Fibroblast of skin of abdomen (primary cell): ENCODE results near the gene FAM219A.
"Not testable (repeated sequence)": the region's sequence is repeated elsewhere in the genome, so short reads cannot be mapped to it uniquely, and the experiment has no call there.

Experiments
- DNase-seq: peaks from one replicate; pipeline ENCODE4 v3.0.0-alpha.2; 2013

Gene FAM219A

GRCh38 chr9:34482746-34483145 lies 24.4 kb upstream of the FAM219A start:
- DNase-seq = not testable (repeated sequence)

GRCh38 chr9:34481620-34482019 lies 23.2 kb upstream of the FAM219A start:
- not testable (repeated sequence) for DNase-seq

GRCh38 chr9:34479431-34479866 lies 21.1 kb upstream of the FAM219A start:
- DNase-seq = no peak

DNA sequence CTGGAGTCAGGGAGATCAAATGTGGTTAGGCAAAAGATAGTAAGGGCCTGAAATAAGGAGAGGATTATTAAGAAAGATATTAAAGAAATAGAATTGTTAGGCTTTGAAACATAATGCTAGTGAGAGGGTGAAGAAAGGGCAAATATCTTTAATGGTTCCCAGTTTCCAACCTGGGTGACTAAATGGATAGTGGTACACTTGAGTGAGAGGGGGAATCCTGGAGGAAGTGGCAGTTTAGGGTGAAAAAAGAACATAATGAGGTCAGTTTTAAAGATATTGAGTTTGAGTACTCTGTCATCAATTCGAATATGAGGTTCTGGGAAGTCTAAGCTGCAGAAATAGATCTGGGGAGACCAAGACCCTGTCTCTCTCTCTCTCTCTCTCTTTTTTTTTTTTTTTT lies 19.2 kb upstream of the FAM219A start:
- no peak for DNase-seq

GRCh38 chr9:34475097-34475496 lies 16.7 kb upstream of the FAM219A start:
- DNase-seq = no peak

GRCh38 chr9:34465468-34465867 lies 7.1 kb upstream of the FAM219A start:
- DNase-seq = no peak

DNA sequence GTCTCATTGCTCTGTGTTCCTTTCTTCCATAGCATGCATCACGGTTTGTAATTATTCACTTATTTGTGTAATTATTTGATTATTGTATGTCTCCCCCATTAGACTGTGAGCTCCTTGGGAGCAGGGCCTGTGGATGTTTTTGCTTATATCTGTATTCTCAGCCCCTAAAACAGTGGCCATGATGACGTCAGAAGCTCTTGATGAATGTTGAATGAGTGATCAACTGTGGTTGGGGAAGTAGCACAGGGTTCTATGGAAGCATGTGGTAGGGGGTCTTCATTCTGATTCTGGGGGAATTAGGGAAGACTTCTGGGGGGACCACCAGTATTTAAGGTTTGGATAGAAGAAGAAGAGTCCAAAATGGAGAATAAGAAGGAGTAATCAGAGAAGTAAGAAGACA lies 6.2 kb upstream of the FAM219A start:
- DNase-seq = no peak

- DNase-seq = no peak
Measured at GRCh38 chr9:34463901-34464232, 5.5 kb upstream of the FAM219A start.

- DNase-seq = peak; percentile 74
Measured at GRCh38 chr9:34463098-34463900, 4.9 kb upstream of the FAM219A start.

DNA sequence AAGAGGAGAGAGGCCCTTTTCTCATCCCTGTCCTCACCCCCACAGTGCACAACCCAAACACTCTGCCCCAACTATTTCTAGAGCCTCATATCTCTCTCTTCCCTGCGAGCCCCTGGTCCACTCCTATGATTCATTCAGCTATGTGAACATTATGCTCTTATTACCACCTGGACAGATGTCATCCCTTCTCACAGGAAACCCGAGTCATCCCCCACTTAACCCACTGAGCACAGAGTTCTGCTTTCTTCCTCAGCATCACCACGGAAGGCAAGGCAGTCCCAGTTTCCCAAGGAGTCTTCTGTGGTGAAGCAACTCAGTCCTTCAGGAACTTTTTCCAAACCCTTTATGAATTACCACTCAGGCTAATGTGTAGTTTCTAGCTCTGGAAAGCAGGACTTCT lies 1.6 kb upstream of the FAM219A start:
- DNase-seq = peak; percentile 26

DNA sequence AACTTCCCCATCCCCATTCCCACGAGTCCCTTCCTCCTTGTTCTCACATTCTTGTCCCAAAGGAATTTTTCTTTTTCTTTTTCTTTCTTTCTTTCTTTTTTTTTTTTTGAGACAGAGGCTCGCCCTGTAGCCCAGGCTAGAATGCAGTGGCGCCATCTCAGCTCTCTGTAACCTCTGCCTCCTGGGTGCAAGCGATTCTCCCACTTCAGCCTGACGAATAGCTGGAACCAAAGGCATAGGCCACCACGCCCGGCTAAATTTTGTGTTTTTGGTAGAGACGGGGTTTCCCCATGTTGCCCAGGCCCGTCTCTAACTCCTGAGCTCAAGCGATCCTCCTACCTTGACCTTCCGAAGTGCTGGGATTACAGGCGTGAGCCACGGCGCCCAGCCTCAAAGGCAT lies 986 bp upstream of the FAM219A start:
- DNase-seq = no peak

GRCh38 chr9:34458959-34459340 lies 580 bp upstream of the FAM219A start:
- DNase-seq = no peak

DNA sequence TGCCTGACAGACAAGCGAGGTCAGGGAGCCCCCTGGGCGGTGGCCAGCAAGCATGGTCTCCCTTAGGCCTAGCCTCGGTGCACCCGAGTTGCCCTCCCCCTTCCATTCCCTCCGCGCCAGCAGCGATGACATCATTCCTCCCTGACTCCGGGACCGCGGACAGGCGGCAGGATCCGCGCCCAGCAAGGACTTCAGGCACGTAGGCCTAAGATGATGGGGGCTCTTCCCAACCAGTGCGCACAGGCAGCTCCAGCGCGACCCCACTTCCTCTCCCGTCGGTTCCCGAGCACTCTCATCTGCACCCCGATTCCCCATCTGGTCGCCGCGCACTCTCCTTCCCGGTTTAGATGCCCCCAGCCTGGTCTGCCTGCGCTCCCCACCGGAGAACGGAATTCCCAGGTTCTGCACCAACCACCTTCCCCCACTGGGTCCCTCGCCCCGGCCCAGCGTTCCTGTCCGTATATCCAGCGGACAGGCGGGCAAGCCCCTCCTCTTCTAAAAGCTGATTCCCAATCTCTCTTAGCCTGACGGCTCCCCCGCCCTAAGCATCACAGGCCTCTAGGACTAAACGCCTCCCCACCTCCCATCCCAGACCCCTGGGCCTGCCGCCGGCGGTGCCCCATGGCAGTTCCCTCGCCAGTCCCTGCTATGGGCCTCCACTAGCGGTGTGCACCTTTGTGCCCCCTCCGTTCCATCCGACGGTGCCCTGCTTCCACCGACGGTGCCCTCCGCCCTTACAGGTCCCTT lies 931 bp downstream of the FAM219A start:
- DNase-seq = peak; percentile 74

DNA sequence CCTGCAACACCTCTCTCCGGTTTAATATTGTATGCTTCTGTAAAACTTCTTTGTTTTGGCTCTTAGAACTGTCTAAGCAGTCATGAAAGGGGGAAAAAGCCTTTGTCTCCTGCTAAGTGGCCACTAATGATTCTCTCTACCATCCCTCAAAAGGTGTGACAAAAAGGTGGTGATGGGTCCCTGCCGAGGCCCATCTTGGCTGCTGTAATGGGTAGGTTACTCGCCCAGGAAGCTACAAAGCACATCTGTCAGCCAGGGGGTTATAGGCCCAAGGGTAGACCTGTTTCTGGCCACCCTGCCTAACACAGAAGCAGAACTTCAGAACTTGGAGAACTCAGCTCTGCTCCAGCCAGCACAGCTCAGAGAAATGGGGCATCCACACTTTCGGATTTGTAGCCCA lies 1.6 kb downstream of the FAM219A start:
- no peak for DNase-seq

- DNase-seq = no peak
Measured at GRCh38 chr9:34456151-34456550, 2.2 kb downstream of the FAM219A start.

DNA sequence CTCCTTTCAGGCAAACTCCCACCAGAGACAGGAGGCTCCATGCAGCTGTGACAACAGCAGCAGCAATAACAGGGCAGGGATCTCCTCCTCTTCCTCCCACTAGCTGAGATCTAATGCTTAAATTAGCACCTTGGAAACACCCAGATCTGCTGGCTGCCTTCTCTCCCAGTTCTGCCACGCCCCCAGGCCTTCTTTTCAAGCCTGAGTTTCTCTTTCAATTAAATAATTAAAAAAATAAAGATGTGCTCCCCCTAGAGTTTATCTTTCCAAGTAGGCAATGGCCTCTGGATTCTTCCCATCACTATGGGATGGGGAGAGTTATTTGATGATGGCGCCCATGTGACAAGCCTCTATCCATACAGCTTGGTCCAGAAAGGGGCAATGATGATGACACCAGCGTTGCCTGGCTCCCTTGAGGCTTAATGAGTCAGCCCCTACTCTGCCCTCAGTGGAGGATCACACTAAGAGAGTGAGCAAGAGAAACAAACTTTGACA lies 3.8 kb downstream of the FAM219A start:
- peak; percentile 29 for DNase-seq

GRCh38 chr9:34452568-34452967 lies 5.8 kb downstream of the FAM219A start:
- DNase-seq = no peak

DNA sequence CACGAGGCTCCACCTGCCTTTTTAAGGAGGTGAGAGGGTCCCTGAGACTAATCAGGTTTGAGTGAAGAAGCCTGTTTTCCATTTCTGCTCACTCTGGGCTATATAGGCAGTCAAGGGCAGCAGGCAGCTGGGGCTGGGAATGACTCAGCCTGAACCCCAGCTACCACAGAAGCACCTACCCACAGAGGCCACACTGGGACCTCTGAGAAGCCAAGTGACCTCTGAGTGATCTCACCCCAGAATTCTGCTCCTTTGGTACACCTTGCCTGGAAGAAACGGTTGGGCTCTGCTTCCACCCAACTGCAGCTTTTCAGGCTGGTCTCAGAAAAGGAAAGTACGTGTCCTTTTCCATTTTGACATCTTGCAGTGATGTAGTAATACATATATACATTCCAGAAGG lies 6.8 kb downstream of the FAM219A start:
- DNase-seq = no peak

DNA sequence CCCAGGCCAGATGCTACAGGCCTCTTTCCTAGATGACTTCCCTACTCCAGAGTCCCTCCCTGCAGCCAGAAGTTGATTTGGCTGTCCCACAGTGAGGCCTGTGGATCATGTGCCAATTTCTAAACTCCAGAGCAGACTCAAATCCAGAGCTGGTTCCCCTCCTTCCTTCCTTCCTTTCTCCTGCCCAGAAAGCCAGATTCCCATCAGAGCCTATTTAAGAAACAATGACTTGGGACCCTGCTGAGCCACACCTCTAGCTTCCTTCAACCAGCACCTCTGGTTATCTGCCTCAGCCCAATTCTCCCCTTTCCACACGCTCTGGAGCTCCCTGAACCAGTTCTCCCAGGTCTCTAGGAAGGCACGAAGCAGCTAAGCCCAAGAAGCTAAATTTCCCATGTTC lies 7.2 kb downstream of the FAM219A start:
- no peak for DNase-seq

GRCh38 chr9:34450644-34451043 lies 7.7 kb downstream of the FAM219A start:
- no peak for DNase-seq

DNA sequence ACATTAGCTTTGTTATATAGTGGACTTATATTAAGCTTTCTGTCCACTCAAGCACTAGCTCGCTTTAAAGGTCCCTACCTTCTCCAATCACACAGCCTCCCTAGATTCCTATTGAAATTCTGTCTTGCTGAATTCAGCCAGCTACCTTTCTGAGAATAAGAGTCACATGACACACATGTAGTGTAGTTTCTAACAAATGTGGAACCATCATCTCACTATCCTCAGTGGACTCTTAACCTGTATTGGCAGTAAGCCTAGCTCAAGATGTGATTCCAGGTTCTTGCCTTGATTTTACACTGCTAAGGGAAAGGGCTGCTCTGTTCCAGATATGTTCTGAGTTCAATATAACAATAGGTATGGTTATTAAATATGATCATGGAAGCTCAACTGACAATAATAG lies 11.4 kb downstream of the FAM219A start:
- DNase-seq = no peak

GRCh38 chr9:34446468-34446891 lies 11.9 kb downstream of the FAM219A start:
- peak; percentile 38 for DNase-seq

- no peak for DNase-seq
Measured at GRCh38 chr9:34443976-34444375, 14.4 kb downstream of the FAM219A start.

DNA sequence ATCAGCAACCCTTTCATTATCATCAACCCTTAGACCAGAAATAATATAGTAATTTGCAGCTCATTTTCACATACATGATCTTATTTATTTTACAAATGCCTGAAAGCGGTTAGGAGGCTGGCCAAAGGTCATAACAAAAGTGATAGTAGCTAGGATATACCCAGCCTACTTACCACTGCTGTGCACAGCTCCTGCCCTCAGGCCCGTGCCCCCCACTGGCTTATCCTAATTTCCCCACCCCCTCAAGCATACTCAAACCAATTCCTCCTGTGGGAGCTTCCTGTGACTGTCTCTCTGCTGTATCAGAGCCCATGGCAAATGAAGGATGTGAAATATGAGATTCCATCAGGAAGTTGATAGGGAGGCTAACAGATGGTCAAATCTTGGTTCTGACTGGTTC lies 14.8 kb downstream of the FAM219A start:
- DNase-seq = no peak
